Breast epithelium (tissue), 3 donors: Measurements from ENCODE around the gene TRIM56.
A peak's percentile ranks its signal among the peaks of the same experiment; 100 is the strongest.

Source experiments
- CTCF ChIP-seq, 3 donors: fragments of 450-650 bp; IDR thresholded peaks; one replicate each; pipeline ENCODE4 v1.5.1; 2016 to 2017; ENCODE audit warnings: antibody characterized with exemption in 3 of 3, mild to moderate bottlenecking in 3 of 3, moderate library complexity in 3 of 3
- POLR2A ChIP-seq: fragments of 450-650 bp; IDR thresholded peaks from one replicate; pipeline ENCODE4 v1.6.1; 2016; ENCODE audit warnings: antibody characterized with exemption, mild to moderate bottlenecking, moderate library complexity
- POLR2AphosphoS5 ChIP-seq, 3 donors: sonication (generic); formaldehyde crosslinking; IDR thresholded peaks; one replicate each; pipeline ENCODE4 v1.6.1; 2017; ENCODE audit warnings: antibody characterized with exemption in 3 of 3

- TF ChIP-seq POLR2AphosphoS5 (IDR thresholded peaks at IDR 0.05) = peak in 2 of 3 donors; percentile 37 to 78
- TF ChIP-seq CTCF (IDR thresholded peaks at IDR 0.05) = no peak
- peak; percentile 31 for TF ChIP-seq POLR2A
These were observed at the start of gene TRIM56 for GRCh38 chr7:101085162-101085964.
